Trophoblast cell (in vitro differentiated cells and primary cell): ENCODE results near the gene CEP104.
A peak's percentile ranks its signal among the peaks of the same experiment; 100 is the strongest.

Experiments used
- DNase-seq, 2 donors: peaks; one replicate each; pipeline ENCODE4 v3.0.0-alpha.2; 2016
- H2AFZ ChIP-seq: 2 replicates; pipeline ENCODE4 v1.6.1; 2013; ENCODE audit warnings: low read length, moderate library complexity, mild to moderate bottlenecking; ENCODE audit not compliant: insufficient read depth, poor library complexity
- H2AK5ac ChIP-seq: 2 replicates; pipeline ENCODE4 v1.6.1; 2013; ENCODE audit warnings: mild to moderate bottlenecking, low read length
- H2BK120ac ChIP-seq: 2 replicates; pipeline ENCODE4 v1.6.1; 2013; ENCODE audit warnings: low read length, mild to moderate bottlenecking, moderate library complexity; ENCODE audit not compliant: insufficient read depth, poor library complexity
- H2BK12ac ChIP-seq: 2 replicates; pipeline ENCODE4 v1.6.1; 2013; ENCODE audit warnings: mild to moderate bottlenecking, low read length, moderate library complexity
- H2BK5ac ChIP-seq: 2 replicates; pipeline ENCODE4 v1.6.1; 2013; ENCODE audit warnings: low read length, low read depth, moderate library complexity, mild to moderate bottlenecking; ENCODE audit not compliant: poor library complexity
- H3K14ac ChIP-seq: 2 replicates; pipeline ENCODE4 v1.6.1; 2013; ENCODE audit warnings: mild to moderate bottlenecking, low read length
- H3K18ac ChIP-seq: 2 replicates; pipeline ENCODE4 v1.6.1; 2013; ENCODE audit warnings: mild to moderate bottlenecking, low read length
- H3K23ac ChIP-seq: 2 replicates; pipeline ENCODE4 v1.6.1; 2013; ENCODE audit warnings: low read length
- H3K27ac ChIP-seq: 2 replicates; pipeline ENCODE4 v1.5.1; 2013; ENCODE audit warnings: low read depth, mild to moderate bottlenecking, inconsistent platforms, low read length, moderate library complexity
- H3K27me3 ChIP-seq: 2 replicates; pipeline ENCODE4 v1.6.1; 2013; ENCODE audit warnings: inconsistent platforms, mild to moderate bottlenecking, low read length, moderate library complexity; ENCODE audit not compliant: insufficient read depth
- H3K36me3 ChIP-seq, 2 experiments: 1 replicate in 1 of 2; 2 replicates in 1 of 2; pipeline ENCODE4 v1.6.1; 2013; ENCODE audit warnings: low read length in 2 of 2, mild to moderate bottlenecking in 2 of 2, moderate library complexity in 1 of 2; ENCODE audit not compliant: insufficient read depth in 2 of 2, control insufficient read depth in 1 of 2
- H3K4ac ChIP-seq: 2 replicates; pipeline ENCODE4 v1.6.1; 2013; ENCODE audit warnings: low read depth, mild to moderate bottlenecking, low read length, moderate library complexity
- H3K4me1 ChIP-seq, 2 experiments: 1 replicate in 1 of 2; 2 replicates in 1 of 2; pipeline ENCODE4 v1.6.1; 2013; ENCODE audit warnings: low read length in 2 of 2, mild to moderate bottlenecking in 2 of 2, moderate library complexity in 1 of 2; ENCODE audit not compliant: insufficient read depth in 2 of 2, control insufficient read depth in 1 of 2
- H3K4me2 ChIP-seq: 2 replicates; pipeline ENCODE4 v1.6.1; 2013; ENCODE audit warnings: inconsistent platforms, mild to moderate bottlenecking, low read length, moderate library complexity
- H3K4me3 ChIP-seq: 2 replicates; pipeline ENCODE4 v1.5.1; 2013; ENCODE audit warnings: mild to moderate bottlenecking, low read depth, low read length, inconsistent platforms
- H3K79me1 ChIP-seq: one replicate; pipeline ENCODE4 v1.6.1; 2013; ENCODE audit warnings: low read length
- H3K79me2 ChIP-seq: 2 replicates; pipeline ENCODE4 v1.6.1; 2013; ENCODE audit warnings: low read length, mild to moderate bottlenecking; ENCODE audit not compliant: control insufficient read depth, insufficient read depth, poor library complexity
- H3K9ac ChIP-seq: 2 replicates; pipeline ENCODE4 v1.6.1; 2013; ENCODE audit warnings: mild to moderate bottlenecking, low read length
- H3K9me3 ChIP-seq: 2 replicates; pipeline ENCODE4 v1.6.1; 2013; ENCODE audit warnings: low read depth, mild to moderate bottlenecking, control low read depth, inconsistent platforms, low read length; ENCODE audit not compliant: insufficient read depth
- H4K12ac ChIP-seq: 2 replicates; pipeline ENCODE4 v1.6.1; 2013; ENCODE audit warnings: low read depth, mild to moderate bottlenecking, low read length, moderate library complexity
- H4K8ac ChIP-seq: 2 replicates; pipeline ENCODE4 v1.6.1; 2013; ENCODE audit warnings: low read depth, mild to moderate bottlenecking, low read length, moderate library complexity
- H4K91ac ChIP-seq: one replicate; pipeline ENCODE4 v1.6.1; 2013; ENCODE audit warnings: low read depth, mild to moderate bottlenecking, low read length, moderate library complexity
- WGBS: extraction: QIAGEN DNeasy Blood & Tissue Kit; methylation state at CpG from one replicate; pipeline ENCODE4 v1.1.7; 2013; ENCODE audit warnings: missing lambda C conversion rate; ENCODE audit not compliant: insufficient read length, insufficient coverage; ENCODE audit errors: extremely low coverage; 5-methylcytosine and 5-hydroxymethylcytosine counted together

The CEP104 gene

DNA sequence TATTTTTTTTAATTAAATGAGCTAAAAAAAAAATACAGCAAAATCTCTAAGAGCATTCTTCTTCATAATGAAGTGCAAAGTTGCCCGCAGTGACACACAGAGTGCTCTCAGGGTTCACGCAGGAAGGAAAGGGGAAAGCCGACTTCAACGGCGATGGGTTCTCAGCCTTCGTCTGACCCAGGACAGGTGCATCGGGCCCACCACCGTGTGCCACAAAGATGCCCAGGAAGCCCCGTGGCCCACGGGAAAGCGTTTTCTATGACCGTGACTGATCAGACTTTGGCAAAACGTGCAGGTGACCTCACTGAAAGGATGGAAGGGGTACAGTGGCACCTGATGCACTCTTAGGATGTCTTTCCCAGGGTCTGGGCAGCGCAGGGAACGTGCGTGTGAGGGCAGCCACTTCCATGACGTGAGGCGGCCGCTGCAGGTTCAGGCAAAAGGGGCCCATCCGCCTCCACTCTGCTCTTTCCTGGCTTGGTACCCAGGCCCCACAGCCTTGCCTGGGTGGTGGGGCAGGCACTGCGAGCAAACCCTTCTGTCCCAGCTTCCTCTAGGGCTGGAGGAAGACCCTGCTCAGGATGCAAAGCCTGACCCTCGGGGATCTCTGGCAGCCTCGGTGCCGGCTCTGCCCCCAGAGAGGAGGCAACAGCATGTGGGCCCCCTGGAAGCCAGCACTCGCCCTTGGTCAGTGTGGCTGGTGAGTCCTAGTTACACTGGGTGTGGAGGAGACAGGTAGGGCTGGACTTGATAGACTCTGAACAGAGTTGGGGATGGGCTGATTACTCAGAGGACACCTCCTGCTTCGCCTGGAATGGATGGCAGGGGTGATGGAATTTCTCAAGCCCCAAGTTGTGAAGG lies 69.0 kb downstream of the CEP104 start:
- no peak for DNase-seq
- no peak overlapping the region for H3K4me3 ChIP-seq
- H4K91ac ChIP-seq, result no peak overlapping the region
- H2AK5ac ChIP-seq, result no peak overlapping the region
- no peak overlapping the region for H3K18ac ChIP-seq
- H3K9ac ChIP-seq, result no peak overlapping the region
- WGBS, result no CpG with 5 or more reads among the region's 26 CpGs
- H3K9me3 ChIP-seq, result no peaks in the 10 kb centered on the region
- no peak overlapping the region for H3K4me2 ChIP-seq
- no peak overlapping the region for H2AFZ ChIP-seq
- H3K27me3 ChIP-seq, result no peaks in the 10 kb centered on the region
- H2BK120ac ChIP-seq, result no peak overlapping the region
- H3K14ac ChIP-seq, result no peak overlapping the region
- H4K8ac ChIP-seq, result no peak overlapping the region
- H3K36me3 ChIP-seq, result peaks cover 44 to 62% of the 10 kb centered on the region in 2 experiments
- H3K4ac ChIP-seq, result no peak overlapping the region
- H2BK5ac ChIP-seq, result no peak overlapping the region
- no peak overlapping the region for H3K23ac ChIP-seq
- H3K27ac ChIP-seq, result no peak overlapping the region
- no peaks in the 10 kb centered on the region for H3K79me1 ChIP-seq
- H3K4me1 ChIP-seq, result no peaks in the 10 kb centered on the region
- H2BK12ac ChIP-seq, result no peak overlapping the region
- no peak overlapping the region for H4K12ac ChIP-seq
- H3K79me2 ChIP-seq, result no peaks in the 10 kb centered on the region

DNA sequence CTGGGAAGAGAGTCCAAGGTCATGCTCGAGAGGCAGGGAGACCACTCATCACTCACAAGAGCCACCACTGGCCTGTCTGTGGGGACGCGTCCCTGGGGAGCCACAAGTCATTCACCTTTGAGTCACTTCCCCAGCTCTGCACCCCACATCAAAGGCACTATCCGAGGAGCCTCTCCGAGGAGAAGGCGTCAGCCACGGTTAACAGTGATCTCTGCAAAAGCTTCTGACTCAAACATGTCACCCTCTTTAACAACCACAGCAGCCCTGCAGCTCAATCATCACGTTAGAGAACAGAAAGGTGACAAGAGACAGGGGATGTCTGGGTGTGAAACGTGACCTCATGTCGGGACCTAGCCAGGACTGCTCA lies 69.7 kb downstream of the CEP104 start:
- H2AK5ac ChIP-seq, result no peak overlapping the region
- no peak overlapping the region for H3K4me3 ChIP-seq
- no peak overlapping the region for H4K91ac ChIP-seq
- no peak overlapping the region for H4K12ac ChIP-seq
- no CpG with 5 or more reads among the region's 10 CpGs for WGBS
- peaks cover 50 to 66% of the 10 kb centered on the region in 2 experiments for H3K36me3 ChIP-seq
- H3K4me2 ChIP-seq, result no peak overlapping the region
- no peak overlapping the region for H3K14ac ChIP-seq
- H2BK5ac ChIP-seq, result no peak overlapping the region
- H3K23ac ChIP-seq, result no peak overlapping the region
- no peak overlapping the region for H2BK120ac ChIP-seq
- no peak overlapping the region for H4K8ac ChIP-seq
- no peak overlapping the region for H2AFZ ChIP-seq
- H3K4ac ChIP-seq, result no peak overlapping the region
- H3K4me1 ChIP-seq, result no peaks in the 10 kb centered on the region
- H3K27me3 ChIP-seq, result no peaks in the 10 kb centered on the region
- no peak overlapping the region for H3K27ac ChIP-seq
- H2BK12ac ChIP-seq, result no peak overlapping the region
- no peaks in the 10 kb centered on the region for H3K79me2 ChIP-seq
- no peaks in the 10 kb centered on the region for H3K79me1 ChIP-seq
- H3K18ac ChIP-seq, result no peak overlapping the region
- no peak for DNase-seq
- H3K9me3 ChIP-seq, result no peaks in the 10 kb centered on the region
- H3K9ac ChIP-seq, result no peak overlapping the region

DNA sequence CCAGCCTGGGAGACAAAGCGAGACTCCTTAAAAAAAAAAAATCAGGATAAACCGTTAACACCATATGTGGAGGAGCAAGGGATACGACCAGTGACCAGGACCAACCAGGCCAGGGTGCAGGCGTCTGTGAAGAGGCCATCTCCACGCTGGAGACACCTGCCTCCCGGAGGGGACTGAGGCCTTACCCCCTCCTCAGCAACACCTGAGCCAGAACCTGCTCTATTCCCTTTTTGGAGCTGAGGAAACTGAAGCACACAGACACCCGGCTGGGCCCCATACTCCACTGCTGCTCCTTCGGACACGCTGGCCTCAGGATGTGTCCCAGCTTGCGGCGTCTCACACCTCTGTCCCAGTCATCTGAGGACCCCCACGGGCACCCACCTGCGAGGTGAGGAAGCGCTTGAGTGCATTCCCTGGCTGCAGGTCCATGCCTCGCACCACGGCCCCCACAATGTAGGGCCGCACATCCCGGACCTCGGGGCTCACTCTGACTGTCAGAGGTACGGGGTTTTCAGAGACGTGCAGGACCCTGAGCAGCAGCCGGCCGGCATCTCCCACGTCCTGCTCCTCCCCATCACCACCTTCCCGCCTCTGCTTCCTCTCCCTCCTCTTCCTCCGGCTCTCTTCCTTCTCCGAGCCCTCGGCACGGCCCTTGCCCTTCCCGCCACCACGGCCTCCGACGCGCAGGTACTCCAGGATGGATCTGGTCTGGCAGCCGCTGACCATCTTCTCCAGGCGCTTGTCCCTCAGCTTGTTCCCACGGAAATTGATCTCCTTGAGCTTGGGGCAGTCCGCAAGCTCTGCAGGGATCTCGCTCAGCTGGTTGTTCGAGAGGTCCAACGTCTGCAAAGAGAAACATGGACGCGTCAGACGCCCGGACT lies 70.3 kb downstream of the CEP104 start:
- no peak overlapping the region for H3K4me2 ChIP-seq
- H3K4ac ChIP-seq, result no peak overlapping the region
- H2AK5ac ChIP-seq, result no peak overlapping the region
- H3K9ac ChIP-seq, result no peak overlapping the region
- H2AFZ ChIP-seq, result no peak overlapping the region
- no peak overlapping the region for H2BK120ac ChIP-seq
- H3K4me3 ChIP-seq, result no peak overlapping the region
- no peak overlapping the region for H4K91ac ChIP-seq
- no peak overlapping the region for H3K18ac ChIP-seq
- no peaks in the 10 kb centered on the region for H3K79me1 ChIP-seq
- H4K12ac ChIP-seq, result no peak overlapping the region
- no peaks in the 10 kb centered on the region for H3K27me3 ChIP-seq
- no peak overlapping the region for H2BK12ac ChIP-seq
- no peak overlapping the region for H2BK5ac ChIP-seq
- no peak for DNase-seq
- no peaks in the 10 kb centered on the region for H3K9me3 ChIP-seq
- H3K4me1 ChIP-seq, result no peaks in the 10 kb centered on the region
- no CpG with 5 or more reads among the region's 45 CpGs for WGBS
- no peak overlapping the region for H3K23ac ChIP-seq
- H3K79me2 ChIP-seq, result no peaks in the 10 kb centered on the region
- peaks cover 56 to 73% of the 10 kb centered on the region in 2 experiments for H3K36me3 ChIP-seq
- no peak overlapping the region for H4K8ac ChIP-seq
- no peak overlapping the region for H3K27ac ChIP-seq
- H3K14ac ChIP-seq, result no peak overlapping the region

GRCh38 chr1:3785456-3786157 lies 71.4 kb downstream of the CEP104 start:
- H3K27me3 ChIP-seq, result no peaks in the 10 kb centered on the region
- H4K91ac ChIP-seq, result no peak overlapping the region
- no peak overlapping the region for H3K9ac ChIP-seq
- no peaks in the 10 kb centered on the region for H3K79me1 ChIP-seq
- H2AK5ac ChIP-seq, result no peak overlapping the region
- H3K4ac ChIP-seq, result no peak overlapping the region
- H3K36me3 ChIP-seq, result peaks cover 66 to 81% of the 10 kb centered on the region in 2 experiments
- no peaks in the 10 kb centered on the region for H3K79me2 ChIP-seq
- no peak overlapping the region for H3K27ac ChIP-seq
- no peak overlapping the region for H2AFZ ChIP-seq
- H3K4me1 ChIP-seq, result no peaks in the 10 kb centered on the region
- no peak overlapping the region for H2BK120ac ChIP-seq
- H3K4me2 ChIP-seq, result no peak overlapping the region
- H3K18ac ChIP-seq, result no peak overlapping the region
- no peak overlapping the region for H3K14ac ChIP-seq
- H2BK12ac ChIP-seq, result no peak overlapping the region
- H3K4me3 ChIP-seq, result no peak overlapping the region
- no peak overlapping the region for H4K12ac ChIP-seq
- H3K23ac ChIP-seq, result no peak overlapping the region
- H4K8ac ChIP-seq, result no peak overlapping the region
- WGBS, result no CpG with 5 or more reads among the region's 14 CpGs
- DNase-seq, result peak in 1 of 2 donors; percentile 32
- H3K9me3 ChIP-seq, result no peaks in the 10 kb centered on the region
- H2BK5ac ChIP-seq, result no peak overlapping the region
